ENCODE measurements around the gene ERCC6L2. TPM values are rescaled to one million over a fixed set of nuclear protein-coding genes. Genes with fewer than 3 reads are reported as not detected.

ERCC6L2 gene
- total and polyA plus RNA-seq, 9 of the 15 experiments (the other 6 are each of a cell fraction or from before 2014, with no cell fraction given), result 7.8 to 42.8 (median 23.6) TPM

- ChIA-PET CTCF (ENCODE audit: low intra/inter-chr PET ratio) (no interaction called here), POLR2A (no interaction called here)
- peaks cover 0 to 11% of the 10 kb centered on the region in 2 experiments; a peak in 3 of 5 replicates for H3K4me1 ChIP-seq (replicated peaks in 1 of 2; ENCODE audit: control insufficient read depth in 2 of 2, insufficient read depth in 2 of 2, low read length in 2 of 2)
- no peaks in the 10 kb centered on the region for H4K20me1 ChIP-seq (replicated peaks; ENCODE audit: control insufficient read depth, insufficient read depth, low read length)
- H3K27me3 ChIP-seq (ENCODE audit: control insufficient read depth in 2 of 2, insufficient read depth in 2 of 2, low read length in 2 of 2), result no peaks in the 10 kb centered on the region
- H3K79me2 ChIP-seq (ENCODE audit: control insufficient read depth, insufficient read depth, low read length), result no peaks in the 10 kb centered on the region
- 37% methylated on average over 3 of the region's 3 CpGs for WGBS (ENCODE audit: insufficient coverage, low coverage, missing lambda C conversion rate)
- H3K9me1 ChIP-seq (ENCODE audit: control insufficient read depth, insufficient read depth, low read length), result no peaks in the 10 kb centered on the region
- no peak overlapping the region for H3K27ac ChIP-seq (ENCODE audit: extremely low read depth, low read depth, low read length)
- FAIRE-seq, result no peak
- ATAC-seq, result no peak
- H3K36me3 ChIP-seq (ENCODE audit: control insufficient read depth, insufficient read depth, low read length), result no peaks in the 10 kb centered on the region
- BruUV-seq (replicated peaks), result no TSS peak
- in situ Hi-C loops (cut with MboI), result no loop called here
- no peak for DNase-seq (ENCODE audit: extremely low read depth in 1 of 4, low spot score in 3 of 4)
- no peak overlapping the region for H3K4me2 ChIP-seq (ENCODE audit: insufficient read depth, low read length)
- no peak overlapping the region for H3K4me3 ChIP-seq
- no peak for TF ChIP-seq EHMT2 (IDR thresholded peaks at IDR 0.05)
- no peak for TF ChIP-seq CREB3L1 (IDR thresholded peaks at IDR 0.05; ENCODE audit: borderline replicate concordance, low read depth)
- no peak for TF ChIP-seq KLF16 (IDR thresholded peaks at IDR 0.05)
- TF ChIP-seq MEIS2 (IDR thresholded peaks at IDR 0.05; ENCODE audit: partially characterized antibody), result no peak
- no peak for TF ChIP-seq BCL6 (CRISPR knock-in tag; IDR thresholded peaks at IDR 0.05)
- no peak for TF ChIP-seq HDGF (IDR thresholded peaks at IDR 0.05)
- no peak for TF ChIP-seq CHD1 (IDR thresholded peaks at IDR 0.05; ENCODE audit: low read length)
- TF ChIP-seq BRD4 (IDR thresholded peaks at IDR 0.05), result no peak
- TF ChIP-seq SMC3 (conservative IDR thresholded peaks at IDR 0.05; ENCODE audit: insufficient read depth, low read depth, low read length), result no peak
- no peak for TF ChIP-seq NR2C1 (IDR thresholded peaks at IDR 0.05)
- no peak for TF ChIP-seq NR2C1 (tag; IDR thresholded peaks at IDR 0.05)
- no peak for TF ChIP-seq CXXC5 (CRISPR knock-in tag; IDR thresholded peaks at IDR 0.05)
- TF ChIP-seq ZNF232 (CRISPR knock-in tag; IDR thresholded peaks at IDR 0.05), result no peak
- TF ChIP-seq, protein P1, sequence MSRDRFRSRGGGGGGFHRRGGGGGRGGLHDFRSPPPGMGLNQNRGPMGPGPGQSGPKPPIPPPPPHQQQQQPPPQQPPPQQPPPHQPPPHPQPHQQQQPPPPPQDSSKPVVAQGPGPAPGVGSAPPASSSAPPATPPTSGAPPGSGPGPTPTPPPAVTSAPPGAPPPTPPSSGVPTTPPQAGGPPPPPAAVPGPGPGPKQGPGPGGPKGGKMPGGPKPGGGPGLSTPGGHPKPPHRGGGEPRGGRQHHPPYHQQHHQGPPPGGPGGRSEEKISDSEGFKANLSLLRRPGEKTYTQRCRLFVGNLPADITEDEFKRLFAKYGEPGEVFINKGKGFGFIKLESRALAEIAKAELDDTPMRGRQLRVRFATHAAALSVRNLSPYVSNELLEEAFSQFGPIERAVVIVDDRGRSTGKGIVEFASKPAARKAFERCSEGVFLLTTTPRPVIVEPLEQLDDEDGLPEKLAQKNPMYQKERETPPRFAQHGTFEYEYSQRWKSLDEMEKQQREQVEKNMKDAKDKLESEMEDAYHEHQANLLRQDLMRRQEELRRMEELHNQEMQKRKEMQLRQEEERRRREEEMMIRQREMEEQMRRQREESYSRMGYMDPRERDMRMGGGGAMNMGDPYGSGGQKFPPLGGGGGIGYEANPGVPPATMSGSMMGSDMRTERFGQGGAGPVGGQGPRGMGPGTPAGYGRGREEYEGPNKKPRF (IDR thresholded peaks at IDR 0.05; ENCODE audit: low read depth, low read length), result no peak
- TF ChIP-seq TAL1 (IDR thresholded peaks at IDR 0.05), result no peak
- no peak for TF ChIP-seq HNRNPUL1 (IDR thresholded peaks at IDR 0.05; ENCODE audit: low read length)
- H2AFZ ChIP-seq (ENCODE audit: low read depth, low read length), result no peak overlapping the region
- H3K9ac ChIP-seq (ENCODE audit: insufficient read depth in 1 of 2, low read depth in 2 of 2, low read length in 2 of 2), result no peak overlapping the region
- intact Hi-C loops (cut with micrococcal nuclease), result no loop called here
- no peaks in the 10 kb centered on the region for H3K9me3 ChIP-seq (replicated peaks; ENCODE audit: control insufficient read depth, insufficient read depth, low read depth, low read length)
These were observed 36.5 kb upstream of the ERCC6L2 start for GRCh38 chr9:95839012-95839411.

Data from K562 (cell line).